GM18498 (cell line): ENCODE data around the gene SLIT1.

Source experiments
- ATAC-seq: cut with Tn5 transposase; IDR thresholded peaks from one replicate; pipeline ENCODE4 v1.9.1; 2021; ENCODE audit warnings: mild to moderate bottlenecking, moderate library complexity; ENCODE audit not compliant: unreplicated experiment

Gene SLIT1

DNA sequence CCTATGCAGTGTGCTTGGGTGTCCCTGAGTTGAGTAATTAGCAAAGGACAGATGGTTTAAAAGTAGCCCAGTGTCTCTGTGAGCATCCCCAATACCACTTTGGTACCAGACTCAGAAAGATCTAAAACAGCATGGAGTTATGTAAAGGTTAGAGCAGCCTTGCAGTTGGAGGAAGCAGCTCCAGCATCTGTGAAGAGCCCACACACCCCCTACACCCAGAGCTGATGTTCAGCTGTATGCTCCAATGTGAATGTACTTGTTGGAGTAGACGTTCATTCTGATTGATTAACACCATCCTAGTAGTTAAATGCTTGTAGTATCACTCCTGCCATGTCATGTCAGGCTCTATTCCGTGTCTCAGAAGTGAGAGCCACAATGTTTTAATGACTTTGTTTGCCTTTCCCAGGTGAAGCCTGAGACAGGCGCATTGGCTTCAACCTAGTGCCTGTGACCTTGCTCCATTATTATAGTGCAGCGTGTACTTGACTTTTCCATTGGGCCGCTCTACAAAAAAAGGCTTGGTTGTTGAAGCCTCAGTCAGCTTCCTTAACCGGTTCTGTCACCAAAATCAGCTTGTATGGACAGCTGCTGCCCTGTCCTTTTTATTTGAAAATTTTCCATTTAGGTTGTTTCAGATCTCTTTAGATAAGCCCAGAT, 199.4 kb downstream of the SLIT1 start:
- no peak for ATAC-seq

- ATAC-seq: peak; percentile 53
Observed at GRCh38 chr10:96984541-96985131, 201.1 kb downstream of the SLIT1 start.

GRCh38 chr10:96982149-96982930, 203.4 kb downstream of the SLIT1 start:
- ATAC-seq: no peak

DNA sequence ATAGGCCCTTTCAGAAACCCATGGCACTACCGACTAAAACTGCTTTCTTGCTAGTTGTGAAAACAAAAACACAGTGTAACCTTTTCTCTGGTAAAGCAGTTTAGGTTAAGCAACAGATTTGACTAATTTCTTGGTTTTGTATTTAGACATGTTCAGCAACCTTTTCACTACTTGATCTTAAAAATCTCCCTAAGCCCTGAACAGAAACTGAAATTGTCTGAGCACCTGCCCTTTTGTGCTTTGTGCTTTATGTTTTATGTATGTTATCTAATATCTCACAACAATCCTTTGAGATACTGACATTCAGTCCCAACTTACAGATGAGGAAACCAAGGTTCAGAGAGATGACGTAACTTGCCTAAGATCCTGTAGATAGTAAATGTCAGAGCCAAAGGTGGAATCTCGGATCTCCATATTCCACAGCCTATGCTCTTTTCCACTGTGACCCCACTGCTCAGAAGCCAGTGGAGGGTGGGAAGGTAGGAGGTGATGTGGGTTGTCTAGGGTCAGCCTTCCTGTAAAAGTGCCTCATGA, 207.1 kb downstream of the SLIT1 start:
- ATAC-seq: peak; percentile 77

DNA sequence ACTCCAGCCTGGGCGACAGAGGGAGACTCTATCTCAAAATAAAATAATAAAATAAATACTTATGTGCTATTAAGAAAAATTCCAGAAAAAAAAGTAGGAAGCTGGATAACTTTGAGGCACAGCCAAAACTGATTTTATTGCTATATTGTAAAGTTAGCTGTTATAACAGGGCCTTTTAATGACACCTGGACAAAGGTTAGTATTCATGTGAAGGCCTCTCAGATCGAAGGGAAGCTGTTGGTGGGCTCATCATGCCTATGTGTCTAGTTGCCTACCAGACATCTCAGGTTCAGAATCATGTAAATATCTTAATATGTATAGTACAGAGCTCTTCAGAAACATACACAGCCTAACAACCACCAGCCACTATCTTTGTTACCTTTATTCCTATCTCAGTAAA, 210.6 kb downstream of the SLIT1 start:
- no peak for ATAC-seq

DNA sequence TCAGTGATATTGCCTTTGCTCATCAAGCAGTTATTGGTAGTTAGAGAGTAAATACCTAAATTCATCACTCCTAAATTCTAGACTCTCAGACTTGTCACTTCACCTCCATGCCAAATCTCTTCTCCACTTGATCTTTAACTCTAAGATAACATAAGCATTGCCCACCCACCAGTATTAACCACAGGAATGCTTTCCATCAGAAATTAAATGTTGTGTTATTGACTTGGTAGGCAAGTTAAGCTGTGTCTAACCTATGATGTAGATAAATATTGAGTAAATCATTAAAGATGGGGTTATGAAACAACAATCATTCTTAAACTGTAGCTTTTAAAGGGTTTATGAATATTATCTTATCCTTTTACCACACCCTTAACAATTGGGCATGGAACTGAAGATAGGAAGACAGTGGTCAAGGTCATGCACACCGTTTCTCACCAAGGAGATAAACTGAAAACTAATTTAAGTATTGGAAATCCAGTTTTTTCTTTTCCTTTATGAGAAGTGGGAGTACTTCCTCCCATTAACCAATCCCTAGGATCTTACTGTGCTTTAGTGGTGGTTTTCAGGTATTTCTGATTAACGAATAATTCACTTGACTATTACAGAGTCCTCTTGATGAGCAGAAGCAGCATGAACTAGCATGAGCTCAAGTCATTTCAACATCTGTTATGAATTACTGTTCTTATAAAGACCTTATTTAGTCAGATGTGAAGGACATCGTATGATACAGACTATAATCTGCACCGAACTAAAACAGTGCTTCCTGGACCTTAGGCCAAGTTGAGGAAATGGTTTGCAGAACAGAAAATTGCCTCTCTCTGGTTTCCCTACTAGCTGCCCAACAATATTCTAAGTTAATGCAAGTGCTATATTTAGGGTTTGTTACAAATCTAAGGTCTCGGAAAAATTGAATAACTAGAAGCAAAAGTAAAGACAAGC, 211.7 kb downstream of the SLIT1 start:
- ATAC-seq: no peak

DNA sequence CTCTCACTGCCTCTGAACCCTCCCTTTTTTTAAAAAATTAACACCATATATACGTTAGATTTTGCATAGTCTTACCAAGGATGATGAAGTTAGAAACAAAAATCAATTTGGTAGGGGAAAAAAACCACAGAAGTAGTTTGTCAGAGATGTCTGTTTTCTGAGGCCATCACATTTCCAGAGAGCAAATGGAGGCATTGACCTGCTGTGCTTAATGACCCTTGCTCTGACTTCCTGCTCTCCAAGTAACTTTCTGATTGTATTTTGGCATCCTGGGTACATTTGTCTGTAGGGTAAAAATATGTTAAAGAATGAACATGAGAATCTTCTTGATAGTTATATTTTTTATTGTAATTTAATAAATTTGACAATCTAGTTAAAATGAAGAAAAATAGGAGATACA, 213.5 kb downstream of the SLIT1 start:
- ATAC-seq: no peak

- no peak for ATAC-seq
Observed at GRCh38 chr10:96971324-96971723, 214.4 kb downstream of the SLIT1 start.

DNA sequence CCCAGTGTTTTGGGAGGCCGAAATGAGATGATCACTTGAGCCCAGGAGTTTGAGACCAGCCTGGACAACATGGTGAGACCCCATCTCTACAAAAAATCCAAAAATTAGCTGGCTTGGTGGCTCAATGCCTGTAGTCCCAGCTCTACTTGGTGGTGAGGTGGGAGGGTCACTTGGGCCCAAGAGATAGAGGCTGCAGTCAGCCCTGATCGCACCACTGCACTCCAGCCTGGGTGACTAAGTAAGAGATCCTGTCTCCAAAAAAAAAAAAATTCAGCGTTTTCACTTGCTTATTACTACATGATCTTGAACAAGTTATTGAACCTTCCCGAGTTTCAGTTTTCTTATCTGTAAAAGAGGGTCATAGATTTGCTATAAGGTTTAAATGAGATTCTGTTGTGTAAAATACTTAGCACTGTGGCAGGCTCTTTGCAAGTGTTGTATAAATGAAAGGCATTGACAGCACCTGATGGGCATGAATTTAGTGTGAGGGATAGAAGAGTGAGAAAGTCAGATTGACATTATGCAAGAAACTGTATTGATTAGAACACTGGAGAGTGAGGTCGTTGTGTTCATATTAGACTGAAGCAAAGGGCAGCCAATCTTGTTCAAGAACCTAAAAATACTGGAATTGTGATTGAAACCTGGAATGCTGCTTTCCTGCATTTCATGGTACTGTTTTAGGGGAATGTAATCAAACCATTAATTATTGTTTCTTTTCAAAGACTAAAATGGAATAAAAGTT, 216.9 kb downstream of the SLIT1 start:
- no peak for ATAC-seq

DNA sequence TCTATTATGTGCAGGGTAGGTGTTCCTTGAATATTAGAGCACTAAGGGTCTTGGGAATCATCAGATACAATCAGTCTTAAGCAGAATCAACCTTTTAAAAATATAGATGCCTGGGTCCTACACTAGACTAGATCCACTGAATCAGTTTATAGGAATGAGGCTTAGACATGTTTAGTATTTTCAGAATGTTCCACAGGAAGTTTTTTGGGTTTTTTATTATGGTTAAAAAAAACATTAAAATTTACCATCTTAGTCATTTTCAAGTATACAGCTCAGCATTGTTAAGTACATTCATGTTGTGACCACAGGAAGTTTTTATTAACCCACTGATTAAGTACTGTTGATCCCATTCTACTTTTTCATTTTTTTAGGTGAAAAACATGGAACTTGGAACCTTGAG, 217.9 kb downstream of the SLIT1 start:
- ATAC-seq: no peak

GRCh38 chr10:96964131-96964530, 221.6 kb downstream of the SLIT1 start:
- no peak for ATAC-seq

GRCh38 chr10:96960872-96961271, 224.9 kb downstream of the SLIT1 start:
- ATAC-seq: no peak

- no peak for ATAC-seq
Observed at GRCh38 chr10:96959733-96960132, 226.0 kb downstream of the SLIT1 start.

DNA sequence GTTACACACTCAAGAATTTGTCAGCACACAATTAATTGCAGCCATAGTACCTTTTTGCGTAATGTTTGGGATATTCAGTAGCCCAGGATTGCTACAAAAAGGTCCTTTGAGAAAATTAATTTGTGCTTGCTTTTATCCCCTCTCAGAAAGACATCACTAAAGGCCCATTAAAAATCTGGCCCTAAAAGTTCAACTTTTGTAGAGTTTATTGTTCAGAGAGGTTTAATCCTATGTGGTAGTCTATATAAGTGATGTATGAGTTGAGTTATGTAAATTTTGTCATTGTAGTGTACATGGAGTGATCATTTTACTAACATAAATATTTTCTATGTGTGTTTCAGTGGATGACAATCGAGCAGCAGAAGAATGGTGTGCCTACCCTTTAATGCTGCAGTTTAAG, 227.7 kb downstream of the SLIT1 start:
- ATAC-seq: no peak

- ATAC-seq: no peak
Observed at GRCh38 chr10:96955794-96956193, 230.0 kb downstream of the SLIT1 start.

GRCh38 chr10:96951954-96952353, 233.8 kb downstream of the SLIT1 start:
- no peak for ATAC-seq

DNA sequence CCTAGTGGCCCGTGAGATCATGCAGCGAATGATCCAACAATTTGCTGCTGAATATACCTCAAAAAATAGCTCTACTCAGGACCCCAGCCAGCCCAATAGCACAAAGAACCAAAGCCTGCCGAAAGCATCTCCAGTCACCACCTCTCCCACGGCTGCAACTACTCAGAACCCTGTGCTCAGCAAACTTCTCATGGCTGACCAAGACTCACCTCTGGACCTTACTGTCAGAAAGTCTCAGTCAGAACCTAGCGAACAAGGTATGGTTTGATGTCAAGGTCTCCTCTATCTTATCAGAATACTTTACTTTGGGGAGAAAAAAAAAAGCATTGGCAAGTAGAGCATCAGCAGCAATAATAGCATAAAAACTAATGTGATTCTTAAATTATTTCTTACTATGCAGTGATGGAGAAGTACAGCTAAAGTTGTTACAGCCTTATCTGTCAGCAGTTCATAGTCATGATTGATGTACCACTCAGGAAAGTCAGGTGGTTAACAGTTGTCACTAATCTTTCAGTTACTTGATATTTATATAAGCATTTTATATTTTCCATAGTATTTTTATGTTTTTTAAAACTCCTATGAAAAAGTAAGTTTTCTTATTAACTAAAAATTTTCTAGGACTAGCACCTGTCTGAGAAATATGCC, 236.6 kb downstream of the SLIT1 start:
- ATAC-seq: no peak
